ENCODE measurements around the gene FAF2.

The FAF2 gene

DNA sequence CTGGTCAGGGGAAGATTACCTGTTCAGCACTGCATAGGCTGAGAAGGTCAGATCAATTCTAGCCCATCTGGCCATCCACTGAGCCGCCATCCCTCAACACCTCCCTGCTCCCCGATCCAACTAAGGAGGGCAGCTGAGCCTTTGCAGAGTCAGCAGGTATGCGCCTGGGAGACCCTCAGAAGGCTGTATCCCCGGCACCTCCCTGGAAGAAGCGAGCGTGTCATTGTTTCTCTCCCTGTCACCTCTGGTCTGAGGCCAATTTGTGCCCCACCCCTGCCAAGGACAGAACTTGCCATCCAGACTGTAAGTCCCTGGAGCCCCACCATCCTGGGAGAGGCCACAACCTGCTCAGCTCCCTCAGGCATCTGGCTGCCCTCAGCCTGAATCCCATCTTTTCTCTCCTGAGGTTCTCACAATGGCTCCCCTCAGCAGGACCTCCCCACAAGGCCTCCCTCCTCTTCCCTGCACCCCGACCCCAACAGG lies 34.4 kb upstream of the FAF2 start:
- no peak overlapping the region for H3K4me3 Mint-ChIP-seq
- H3K9me3 Mint-ChIP-seq = no peaks in the 10 kb centered on the region
- H3K27ac Mint-ChIP-seq = no peak overlapping the region
- peaks cover 3% of the 10 kb centered on the region for H3K27me3 Mint-ChIP-seq (ENCODE audit: low read depth)
- peaks cover 36% of the 10 kb centered on the region for H3K4me1 Mint-ChIP-seq (ENCODE audit: low read depth)
- H3K36me3 Mint-ChIP-seq (ENCODE audit: low read depth) = peaks cover 9% of the 10 kb centered on the region

DNA sequence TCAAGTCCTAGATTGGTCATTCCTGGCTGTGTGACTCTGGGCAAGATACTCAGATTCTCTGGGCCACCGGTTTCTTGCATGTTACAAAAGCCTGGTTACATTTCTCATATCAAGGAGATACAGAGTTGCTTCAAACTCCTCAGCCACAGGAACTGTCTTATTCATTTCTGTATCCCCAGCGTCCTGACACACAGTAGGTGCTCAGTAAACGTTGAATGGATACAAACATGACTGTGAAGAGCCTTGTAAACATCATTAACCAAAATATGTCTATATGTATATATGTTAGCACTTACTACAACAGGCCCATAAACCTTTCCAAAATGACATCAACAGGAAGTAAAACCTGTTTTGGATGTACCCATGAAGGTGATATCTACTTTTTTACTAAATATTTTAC lies 33.5 kb upstream of the FAF2 start:
- peaks cover 8% of the 10 kb centered on the region for H3K27me3 Mint-ChIP-seq (ENCODE audit: low read depth)
- H3K9me3 Mint-ChIP-seq = no peaks in the 10 kb centered on the region
- H3K36me3 Mint-ChIP-seq (ENCODE audit: low read depth) = peaks cover 9% of the 10 kb centered on the region
- peaks cover 36% of the 10 kb centered on the region for H3K4me1 Mint-ChIP-seq (ENCODE audit: low read depth)
- peak overlapping the region; percentile 41 for H3K27ac Mint-ChIP-seq
- H3K4me3 Mint-ChIP-seq = peak overlapping the region; percentile 87

DNA sequence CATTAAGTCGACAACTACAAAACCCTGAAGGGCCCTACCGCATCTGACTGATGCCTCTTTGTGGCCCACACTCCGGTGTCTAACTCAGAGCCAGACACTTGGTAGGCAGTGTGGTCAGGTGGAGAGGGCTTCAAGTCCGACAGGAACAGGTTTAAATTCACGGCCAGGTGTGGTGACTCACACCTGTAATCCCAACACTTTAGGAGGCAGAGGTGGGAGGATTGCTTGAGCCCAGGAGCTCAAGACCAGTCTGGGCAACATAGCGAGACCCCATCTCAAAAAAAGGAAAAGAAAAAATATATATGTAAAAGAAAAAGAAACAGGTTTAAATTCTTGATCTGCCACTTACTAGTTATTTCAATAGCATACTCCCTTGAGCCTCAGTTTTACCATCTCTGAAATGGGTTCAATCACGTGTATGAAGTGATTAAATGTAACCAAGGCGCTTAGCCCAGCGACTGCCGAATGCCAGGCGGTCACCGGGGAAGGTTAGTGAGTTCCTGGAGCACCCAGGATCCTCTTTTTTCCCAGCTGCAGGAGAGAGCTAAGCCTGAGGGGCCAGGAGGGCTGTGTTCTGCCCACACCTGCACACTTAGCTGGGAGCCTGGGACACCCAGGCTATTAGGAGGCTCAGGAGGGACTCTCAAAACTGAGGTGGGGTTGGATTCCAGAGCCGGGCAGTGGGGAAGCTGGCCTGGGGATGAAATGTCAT lies 32.8 kb upstream of the FAF2 start:
- Mint-ChIP-seq H3K27ac (peak overlapping the region; percentile 83), H3K9me3 (peaks cover 1% of the 10 kb centered on the region), H3K4me1 (ENCODE audit: low read depth) (peaks cover 36% of the 10 kb centered on the region), H3K27me3 (ENCODE audit: low read depth) (peaks cover 10% of the 10 kb centered on the region), H3K4me3 (peak overlapping the region; percentile 87), H3K36me3 (ENCODE audit: low read depth) (peaks cover 6% of the 10 kb centered on the region)

DNA sequence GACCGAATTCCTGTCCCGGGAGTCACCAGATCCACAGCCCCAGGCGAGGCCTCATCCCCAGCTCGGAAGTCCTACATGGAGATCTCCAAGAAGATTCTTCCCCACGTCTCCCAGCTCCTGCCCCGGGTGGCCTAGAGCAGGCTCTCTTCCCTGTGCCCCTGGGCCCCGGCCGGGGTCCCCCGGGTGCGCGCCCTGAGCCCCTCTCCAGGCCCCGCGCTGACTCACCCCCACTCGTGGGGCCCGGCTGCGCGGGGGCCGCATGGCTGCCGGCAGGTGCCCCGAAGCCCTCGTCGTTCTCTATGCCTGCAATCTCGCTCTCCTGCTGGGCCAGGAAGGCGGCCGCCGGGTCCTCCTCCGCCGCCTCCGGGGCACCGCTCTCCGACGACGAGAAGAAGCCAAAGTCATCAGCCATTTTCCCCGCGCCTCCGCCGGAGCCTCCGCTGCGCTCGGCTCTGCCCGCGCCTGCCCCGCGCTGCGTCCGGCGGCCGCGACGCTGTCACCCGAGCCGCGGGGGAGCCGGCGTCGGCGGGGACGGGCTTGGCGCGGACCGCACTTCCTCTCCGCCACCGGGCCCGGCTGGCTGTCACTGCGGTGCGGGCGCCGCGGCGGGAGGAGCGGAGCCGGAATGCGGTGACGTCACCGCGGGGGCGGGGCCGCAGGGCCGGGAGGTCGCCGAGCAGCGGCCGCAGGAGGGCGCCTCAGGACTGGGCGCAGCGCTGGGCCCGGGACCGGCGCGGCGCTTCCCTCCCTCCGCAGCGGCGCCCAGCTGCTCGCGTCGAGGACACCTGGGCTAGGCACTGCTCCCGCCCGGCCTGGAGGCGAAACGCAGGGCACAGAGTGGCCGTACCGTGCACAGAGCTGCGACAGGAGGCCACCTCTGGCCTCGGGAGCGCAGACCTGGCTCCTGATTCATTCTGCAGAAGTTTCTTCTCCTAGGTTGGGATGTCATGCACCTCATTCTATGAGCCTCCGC lies 31.9 kb upstream of the FAF2 start, which contains the start of gene CLTB:
Gene CLTB (minus strand): TSS at position 588 of the 973 bp plus-strand sequence. CDS start 176 bp downstream, at position 412.
- peaks cover 19% of the 10 kb centered on the region for H3K27me3 Mint-ChIP-seq (ENCODE audit: low read depth)
- H3K36me3 Mint-ChIP-seq (ENCODE audit: low read depth) = peaks cover 6% of the 10 kb centered on the region
- peak within 1 kb of the TSS; percentile 83 for H3K27ac Mint-ChIP-seq
- peaks cover 32% of the 10 kb centered on the region for H3K4me1 Mint-ChIP-seq (ENCODE audit: low read depth)
- H3K9me3 Mint-ChIP-seq = peaks cover 4% of the 10 kb centered on the region
- peak within 1 kb of the TSS; percentile 87 for H3K4me3 Mint-ChIP-seq

DNA sequence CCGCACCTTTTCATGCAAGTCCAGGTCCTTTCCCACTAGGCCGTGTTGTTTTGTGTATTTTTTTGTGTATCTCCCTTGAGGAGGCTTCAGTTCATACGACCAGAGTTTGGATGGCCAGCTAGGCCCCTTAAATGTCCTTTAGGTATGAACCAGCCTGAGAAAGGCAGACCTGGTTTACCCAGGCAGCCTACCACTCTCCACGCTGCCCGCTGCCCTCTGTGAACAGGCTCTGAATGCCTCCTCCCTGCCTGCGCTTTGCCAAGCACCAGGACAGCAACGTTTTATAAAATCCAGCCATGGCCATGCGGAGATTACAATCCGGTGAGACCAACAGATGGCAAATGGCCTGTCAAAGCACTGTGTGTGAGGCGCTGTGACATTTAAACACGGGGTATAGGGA lies 31.2 kb upstream of the FAF2 start:
- Mint-ChIP-seq H3K4me3 (peak overlapping the region; percentile 60), H3K27me3 (ENCODE audit: low read depth) (peaks cover 25% of the 10 kb centered on the region), H3K9me3 (peaks cover 4% of the 10 kb centered on the region), H3K27ac (peak overlapping the region; percentile 15), H3K36me3 (ENCODE audit: low read depth) (peaks cover 2% of the 10 kb centered on the region), H3K4me1 (ENCODE audit: low read depth) (peaks cover 29% of the 10 kb centered on the region)

DNA sequence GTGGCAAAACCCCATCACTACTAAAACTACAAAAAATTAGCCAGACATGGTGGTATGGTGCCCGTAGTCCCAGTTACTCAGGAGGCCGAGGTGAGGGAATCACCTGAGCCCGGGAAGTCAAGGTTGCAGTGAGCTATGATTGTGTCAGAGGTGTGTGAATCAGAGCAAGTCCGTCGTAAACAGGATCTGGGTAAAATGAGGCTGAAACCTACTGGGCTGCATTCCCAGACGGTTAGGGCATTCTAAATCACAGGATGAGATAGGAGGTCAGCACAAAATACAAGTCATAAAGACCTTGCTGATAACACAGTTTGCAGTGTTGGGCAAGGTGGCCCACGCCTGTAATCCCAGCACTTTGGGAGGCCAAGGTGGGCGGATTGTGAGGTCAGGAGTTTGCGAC lies 29.9 kb upstream of the FAF2 start:
- peaks cover 25% of the 10 kb centered on the region for H3K4me1 Mint-ChIP-seq (ENCODE audit: low read depth)
- no peak overlapping the region for H3K4me3 Mint-ChIP-seq
- H3K9me3 Mint-ChIP-seq = peaks cover 4% of the 10 kb centered on the region
- no peak overlapping the region for H3K27ac Mint-ChIP-seq
- H3K36me3 Mint-ChIP-seq (ENCODE audit: low read depth) = no peaks in the 10 kb centered on the region
- H3K27me3 Mint-ChIP-seq (ENCODE audit: low read depth) = peaks cover 34% of the 10 kb centered on the region

DNA sequence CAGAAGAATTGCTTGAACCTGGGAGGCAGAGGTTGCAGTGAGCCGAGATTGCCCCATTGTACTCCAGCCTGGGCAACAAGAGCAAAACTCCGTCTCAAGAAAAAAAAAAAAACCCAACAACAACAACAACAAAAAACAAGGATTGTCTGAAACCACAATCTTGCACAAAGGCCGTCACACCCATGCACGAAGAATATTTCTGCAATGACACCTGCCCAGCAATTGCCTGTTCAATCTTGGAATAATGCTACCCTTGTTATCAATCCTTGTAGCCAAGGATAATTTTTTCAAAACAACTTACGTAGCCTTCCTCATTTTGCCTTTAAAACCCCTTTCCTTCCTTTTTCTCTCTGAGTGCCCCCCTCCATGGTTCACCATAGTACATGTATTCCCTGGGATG lies 28.1 kb upstream of the FAF2 start:
- Mint-ChIP-seq H3K9me3 (peaks cover 4% of the 10 kb centered on the region), H3K27me3 (ENCODE audit: low read depth) (peaks cover 34% of the 10 kb centered on the region), H3K4me1 (ENCODE audit: low read depth) (peaks cover 11% of the 10 kb centered on the region), H3K36me3 (ENCODE audit: low read depth) (no peaks in the 10 kb centered on the region), H3K27ac (no peak overlapping the region), H3K4me3 (no peak overlapping the region)

DNA sequence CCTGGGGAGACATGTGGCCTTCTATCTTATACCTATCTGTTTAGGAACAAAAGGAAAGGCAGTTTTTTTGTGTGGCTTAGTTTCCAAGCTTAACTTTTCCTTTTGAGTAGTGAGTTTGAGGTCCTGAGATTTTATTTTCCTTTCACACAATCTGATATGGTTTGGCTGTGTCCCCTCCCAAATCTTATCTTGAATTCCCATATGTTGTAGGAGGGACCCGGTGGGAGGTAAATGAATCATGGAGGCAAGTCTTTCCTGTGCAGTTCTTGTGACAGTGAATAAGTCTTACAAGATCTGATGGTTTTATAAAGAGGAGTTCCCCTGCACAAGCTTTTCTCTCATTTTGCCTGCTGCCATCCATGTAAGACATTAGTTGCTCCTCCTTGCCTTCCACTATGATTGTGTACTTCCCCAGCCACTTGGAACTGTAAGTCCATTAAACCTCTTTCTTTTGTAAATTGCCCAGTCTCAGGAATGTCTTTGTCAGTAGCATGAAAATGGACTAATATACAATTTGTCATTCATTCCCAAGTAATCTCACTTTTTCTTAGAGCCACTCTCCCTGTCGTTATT lies 27.1 kb upstream of the FAF2 start:
- Mint-ChIP-seq H3K36me3 (ENCODE audit: low read depth) (no peaks in the 10 kb centered on the region), H3K4me3 (no peak overlapping the region), H3K27me3 (ENCODE audit: low read depth) (peaks cover 38% of the 10 kb centered on the region), H3K27ac (no peak overlapping the region), H3K4me1 (ENCODE audit: low read depth) (peaks cover 7% of the 10 kb centered on the region), H3K9me3 (peaks cover 10% of the 10 kb centered on the region)

DNA sequence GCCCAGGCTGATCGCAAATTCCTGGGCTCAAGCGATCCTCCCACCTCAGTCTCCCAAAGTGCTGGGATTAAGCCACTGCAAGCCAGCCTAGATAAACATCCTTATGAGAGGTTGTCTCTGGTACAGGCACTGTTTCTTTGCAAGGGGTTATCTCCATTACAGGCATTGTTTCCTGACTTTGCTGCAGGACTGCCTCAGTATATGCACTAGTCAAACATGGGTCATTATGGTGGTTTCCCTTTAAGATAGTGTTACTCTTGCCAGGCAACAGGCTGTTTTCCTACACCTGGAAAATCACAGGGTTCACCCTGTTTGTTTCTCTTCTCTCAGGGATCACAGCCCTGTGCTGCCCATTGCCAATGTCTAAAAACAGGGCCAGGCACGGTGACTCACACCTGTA lies 24.0 kb upstream of the FAF2 start:
- H3K27ac Mint-ChIP-seq = no peak overlapping the region
- H3K4me1 Mint-ChIP-seq (ENCODE audit: low read depth) = no peaks in the 10 kb centered on the region
- H3K4me3 Mint-ChIP-seq = no peak overlapping the region
- H3K9me3 Mint-ChIP-seq = peaks cover 10% of the 10 kb centered on the region
- peaks cover 35% of the 10 kb centered on the region for H3K27me3 Mint-ChIP-seq (ENCODE audit: low read depth)
- H3K36me3 Mint-ChIP-seq (ENCODE audit: low read depth) = no peaks in the 10 kb centered on the region

DNA sequence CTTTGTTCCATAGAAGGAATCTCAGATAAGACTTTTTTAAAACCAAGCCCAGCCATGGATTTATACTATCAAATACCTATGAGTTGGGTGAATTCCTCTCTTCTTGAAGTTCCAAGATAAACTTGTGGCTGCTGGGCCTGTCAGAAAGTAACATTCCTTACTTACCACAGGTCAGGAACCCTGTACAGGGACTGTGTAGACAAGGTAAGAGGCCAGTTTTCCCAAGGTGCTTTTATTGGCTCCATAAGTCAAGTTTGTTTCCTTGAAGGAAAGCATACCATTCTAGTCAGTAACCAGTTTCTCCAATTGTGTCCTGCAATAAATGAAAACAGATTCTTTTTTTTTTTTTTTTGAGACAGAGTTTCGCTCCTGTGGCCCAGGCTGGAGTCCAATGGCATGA lies 23.0 kb upstream of the FAF2 start:
- Mint-ChIP-seq H3K27me3 (ENCODE audit: low read depth) (peaks cover 30% of the 10 kb centered on the region), H3K4me1 (ENCODE audit: low read depth) (no peaks in the 10 kb centered on the region), H3K4me3 (no peak overlapping the region), H3K36me3 (ENCODE audit: low read depth) (no peaks in the 10 kb centered on the region), H3K27ac (no peak overlapping the region), H3K9me3 (peaks cover 10% of the 10 kb centered on the region)

DNA sequence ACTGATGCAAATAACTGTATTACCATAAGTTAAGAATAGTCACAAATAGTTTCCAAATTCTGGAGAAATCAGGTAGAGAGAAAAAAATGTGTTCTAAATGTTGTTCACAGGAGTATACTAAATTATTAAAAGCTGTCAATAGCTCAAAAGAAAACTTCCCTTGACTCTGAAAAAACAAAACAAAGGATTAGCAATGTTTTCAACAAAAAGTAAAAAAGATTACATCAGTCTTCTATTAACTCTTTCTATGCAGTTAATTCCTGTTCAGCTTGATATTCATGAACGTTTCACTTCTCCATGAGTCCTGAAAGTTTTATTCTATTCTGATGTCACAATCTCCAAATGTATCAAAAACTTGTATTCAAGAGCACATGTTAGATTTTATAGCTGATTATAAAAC lies 22.4 kb upstream of the FAF2 start:
- no peak overlapping the region for H3K4me3 Mint-ChIP-seq
- peaks cover 24% of the 10 kb centered on the region for H3K27me3 Mint-ChIP-seq (ENCODE audit: low read depth)
- no peaks in the 10 kb centered on the region for H3K4me1 Mint-ChIP-seq (ENCODE audit: low read depth)
- H3K36me3 Mint-ChIP-seq (ENCODE audit: low read depth) = no peaks in the 10 kb centered on the region
- H3K9me3 Mint-ChIP-seq = peaks cover 6% of the 10 kb centered on the region
- H3K27ac Mint-ChIP-seq = no peak overlapping the region

DNA sequence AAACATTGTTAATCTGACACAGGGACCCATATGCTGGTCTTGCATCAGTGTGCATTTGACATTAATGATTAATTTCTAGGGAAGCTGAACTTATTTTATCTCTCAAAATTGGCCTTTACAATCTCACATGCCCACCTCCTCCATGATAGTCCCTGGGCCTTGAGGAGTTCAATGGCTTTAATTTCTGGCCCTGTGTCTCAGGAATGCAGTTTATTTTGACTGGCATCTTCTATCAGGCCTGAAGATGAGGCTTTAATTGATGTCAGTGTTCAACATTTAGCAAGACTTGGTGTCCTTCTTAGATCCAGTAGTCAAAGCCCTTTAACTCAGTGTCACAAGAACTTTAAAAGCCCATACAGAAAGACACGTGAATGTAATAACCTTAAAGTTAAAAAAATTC lies 21.3 kb upstream of the FAF2 start:
- no peaks in the 10 kb centered on the region for H3K4me1 Mint-ChIP-seq (ENCODE audit: low read depth)
- H3K27ac Mint-ChIP-seq = no peak overlapping the region
- no peaks in the 10 kb centered on the region for H3K36me3 Mint-ChIP-seq (ENCODE audit: low read depth)
- peaks cover 13% of the 10 kb centered on the region for H3K27me3 Mint-ChIP-seq (ENCODE audit: low read depth)
- H3K4me3 Mint-ChIP-seq = no peak overlapping the region
- peaks cover 6% of the 10 kb centered on the region for H3K9me3 Mint-ChIP-seq

DNA sequence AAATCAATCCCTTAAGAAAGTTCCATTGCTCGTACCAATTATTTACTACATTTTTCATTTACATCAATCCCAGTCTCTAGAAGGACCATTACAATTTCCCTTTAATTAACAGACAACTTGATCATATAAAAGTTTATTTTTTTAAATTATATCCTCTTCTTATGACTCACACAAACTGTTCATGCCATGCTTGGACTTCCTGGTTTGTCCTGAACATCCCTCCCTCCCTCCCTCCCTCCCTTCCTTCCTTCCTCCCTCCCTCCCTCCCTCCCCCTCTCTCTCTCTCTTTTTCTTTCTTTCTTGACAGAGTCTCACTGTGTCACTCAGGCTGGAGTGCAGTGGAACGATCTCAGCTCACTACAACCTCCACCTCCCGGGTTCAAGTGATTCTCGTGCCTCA lies 20.2 kb upstream of the FAF2 start:
- no peaks in the 10 kb centered on the region for H3K4me1 Mint-ChIP-seq (ENCODE audit: low read depth)
- no peak overlapping the region for H3K27ac Mint-ChIP-seq
- H3K4me3 Mint-ChIP-seq = no peak overlapping the region
- H3K27me3 Mint-ChIP-seq (ENCODE audit: low read depth) = peaks cover 4% of the 10 kb centered on the region
- H3K36me3 Mint-ChIP-seq (ENCODE audit: low read depth) = no peaks in the 10 kb centered on the region
- H3K9me3 Mint-ChIP-seq = peaks cover 6% of the 10 kb centered on the region

DNA sequence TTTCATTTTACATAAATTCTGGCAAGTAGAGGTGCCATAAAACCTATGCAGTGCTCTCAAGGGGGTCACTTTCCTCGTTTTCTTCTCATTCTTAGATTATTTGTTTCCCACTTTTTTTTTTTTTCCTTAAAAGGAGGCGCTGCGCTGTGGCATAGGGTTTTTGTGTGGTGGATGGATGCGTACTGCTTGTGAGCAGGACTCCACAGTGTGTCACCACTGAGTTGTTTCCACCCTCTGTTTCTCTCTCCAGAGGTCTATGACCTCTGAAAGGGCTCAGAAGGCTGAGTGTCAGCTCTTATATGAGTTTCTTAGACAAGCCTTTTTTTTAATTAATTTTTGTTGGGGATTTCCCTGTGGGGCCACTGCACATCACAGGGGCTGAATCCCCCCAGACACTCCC lies 18.2 kb upstream of the FAF2 start:
- Mint-ChIP-seq H3K4me1 (ENCODE audit: low read depth) (no peaks in the 10 kb centered on the region), H3K9me3 (peaks cover 6% of the 10 kb centered on the region), H3K36me3 (ENCODE audit: low read depth) (no peaks in the 10 kb centered on the region), H3K4me3 (no peak overlapping the region), H3K27me3 (ENCODE audit: low read depth) (peaks cover 4% of the 10 kb centered on the region), H3K27ac (no peak overlapping the region)

Measured in T-helper 1 cell treated with Interleukin-12 subunit alpha and Interleukin-12 subunit beta and Interleukin-4 antibody, amounts not matched to agents 30 μg/mL and 1 μg/mL, for 36 hours (primary cell).